CD4-positive, alpha-beta T cell (primary cell): Measurements from ENCODE around the gene PPP1CA. TPM values are rescaled to one million over a fixed set of nuclear protein-coding genes. Genes with fewer than 3 reads are reported as not detected.

Experiments used
- ATAC-seq: fragments of 200-7000 bp; cut with Tn5 transposase; one replicate; pipeline ENCODE4 v1.10.0; 2022; ENCODE audit warnings: mild to moderate bottlenecking; ENCODE audit not compliant: poor library complexity
- CTCF ChIA-PET: fragments of 350-600 bp; sonication (Branson Sonifier 250); formaldehyde crosslinking; loops from one replicate; lab custom pipeline; 2021; ENCODE audit warnings: antibody characterized with exemption, inconsistent platforms; lab: Charles Lee
- POLR2A ChIA-PET: fragments of 350-600 bp; sonication (Branson Sonifier 250); formaldehyde crosslinking; loops from one replicate; lab custom pipeline; 2021; ENCODE audit warnings: antibody characterized with exemption, inconsistent platforms; lab: Charles Lee
- DNase-seq, 14 experiments: peaks; one replicate each; pipeline ENCODE4 v3.0.0-alpha.2; 2013 to 2020; ENCODE audit warnings: mixed read lengths in 2 of 14
- H3K27ac ChIP-seq, 2 donors: one replicate each; pipeline versions ENCODE4 v1.5.1 to v1.7.0; 2013; ENCODE audit warnings: low read length in 2 of 2, low read depth in 1 of 2, mild to moderate bottlenecking in 1 of 2
- H3K27me3 ChIP-seq, 2 experiments: 1 replicate in 1 of 2; 2 replicates in 1 of 2; pipeline versions ENCODE4 v1.6.1 to v1.7.0; 2013; ENCODE audit warnings: low read length in 2 of 2, control low read depth in 1 of 2, mild to moderate bottlenecking in 1 of 2, moderate library complexity in 1 of 2; ENCODE audit not compliant: insufficient read depth in 2 of 2, control insufficient read depth in 1 of 2
- H3K36me3 ChIP-seq: one replicate; pipeline ENCODE4 v1.6.1; 2013; ENCODE audit warnings: low read length, control low read depth; ENCODE audit not compliant: insufficient read depth
- H3K4me1 ChIP-seq: one replicate; pipeline ENCODE4 v1.6.1; 2013; ENCODE audit warnings: low read length, control low read depth; ENCODE audit not compliant: insufficient read depth
- H3K4me3 ChIP-seq: one replicate; pipeline ENCODE4 v1.5.1; 2013; ENCODE audit warnings: mild to moderate bottlenecking, low read length, moderate library complexity
- H3K9me3 ChIP-seq, 2 experiments: 1 replicate in 1 of 2; 2 replicates in 1 of 2; pipeline versions ENCODE4 v1.6.1 to v1.7.0; 2013; ENCODE audit warnings: low read length in 2 of 2, mild to moderate bottlenecking in 2 of 2, control low read depth in 1 of 2, moderate library complexity in 1 of 2; ENCODE audit not compliant: control insufficient read depth in 1 of 2, insufficient read depth in 1 of 2
- H3K27ac Mint-ChIP-seq: one replicate; pipeline ENCODE4 v1.8.0; 2020; ENCODE audit warnings: mixed read lengths
- H3K27me3 Mint-ChIP-seq: one replicate; pipeline ENCODE4 v1.8.0; 2021; ENCODE audit warnings: mixed read lengths
- H3K36me3 Mint-ChIP-seq: one replicate; pipeline ENCODE4 v1.8.0; 2021; ENCODE audit warnings: low read depth, mixed read lengths
- H3K4me1 Mint-ChIP-seq: one replicate; pipeline ENCODE4 v1.8.0; 2021; ENCODE audit warnings: low read depth, mixed read lengths
- H3K4me3 Mint-ChIP-seq: one replicate; pipeline ENCODE4 v1.8.0; 2020; ENCODE audit warnings: mild to moderate bottlenecking, mixed read lengths
- H3K9me3 Mint-ChIP-seq: one replicate; pipeline ENCODE4 v1.8.0; 2020; ENCODE audit warnings: mixed read lengths
- CTCF ChIP-seq: fragments of 200-600 bp; IDR thresholded peaks from one replicate; pipeline ENCODE4 v1.8.0; 2022; ENCODE audit warnings: antibody characterized with exemption, mild to moderate bottlenecking
- intact Hi-C, 2 experiments: fragments of 100-400 bp; cut with DNase I in 1 of 2; cut with micrococcal nuclease in 1 of 2; formaldehyde crosslinking; loops; one replicate each; pipeline versions ENCODE4 v1.15.1 to v1.9.0; 2023 to 2025; cut with DNase I, micrococcal nuclease
- total RNA-seq, 174 experiments: library from RNA in 2 of 174; stranded (reverse) in 2 of 174; gene quantifications; one replicate each; pipeline ENCODE4 v1.2.3 and lab custom pipeline; 2021 to 2026

The PPP1CA gene
- total RNA-seq, 2 experiments from 2014 or later: 42.0 to 45.5 TPM

GRCh38 chr11:67393990-67394389 lies 7.7 kb downstream of the PPP1CA start:
- peaks cover 67% of the 10 kb centered on the region for H3K4me1 ChIP-seq
- no peak overlapping the region for H3K27ac Mint-ChIP-seq
- intact Hi-C loops: loop anchor here in 1 of 2 experiments (10.0 kb wide), 1 partner anchor 211 kb away; the partner anchor contains the start of gene NDUFV1
- peaks cover 42% of the 10 kb centered on the region for H3K36me3 ChIP-seq
- POLR2A ChIA-PET: interaction anchor here (0.6 to 1.1 kb wide), 2 partner anchors 15 to 75 kb away, joined by 3 to 6 read pairs; partner anchors contain the start of gene TMEM134
- TF ChIP-seq CTCF: no peak
- DNase-seq (no peak), ATAC-seq (no peak)
- H3K4me1 Mint-ChIP-seq: peaks cover 51% of the 10 kb centered on the region
- peaks cover 0 to 5% of the 10 kb centered on the region in 2 experiments for H3K9me3 ChIP-seq
- H3K4me3 ChIP-seq: no peak overlapping the region
- no peak overlapping the region for H3K27ac ChIP-seq
- H3K4me3 Mint-ChIP-seq: peak overlapping the region; percentile 81
- H3K27me3 ChIP-seq: peaks cover 0 to 3% of the 10 kb centered on the region in 2 experiments
- no peaks in the 10 kb centered on the region for H3K27me3 Mint-ChIP-seq
- CTCF ChIA-PET: interaction anchor here (0.7 to 1.3 kb wide), 2 partner anchors 7 to 41 kb away, joined by 3 to 4 read pairs; partner anchors contain the start of genes POLD4 and PPP1CA
- peaks cover 26% of the 10 kb centered on the region for H3K36me3 Mint-ChIP-seq
- H3K9me3 Mint-ChIP-seq: no peaks in the 10 kb centered on the region

GRCh38 chr11:67393437-67393836 lies 8.2 kb downstream of the PPP1CA start:
- H3K27ac Mint-ChIP-seq: no peak overlapping the region
- H3K27me3 Mint-ChIP-seq: no peaks in the 10 kb centered on the region
- H3K27me3 ChIP-seq: peaks cover 0 to under 1% of the 10 kb centered on the region in 2 experiments
- H3K9me3 Mint-ChIP-seq: no peaks in the 10 kb centered on the region
- peaks cover 24% of the 10 kb centered on the region for H3K36me3 Mint-ChIP-seq
- no peak for TF ChIP-seq CTCF
- no peak for DNase-seq
- H3K4me3 Mint-ChIP-seq: peak overlapping the region; percentile 81
- no peak overlapping the region for H3K27ac ChIP-seq
- H3K9me3 ChIP-seq: peaks cover 0 to 1% of the 10 kb centered on the region in 2 experiments
- peaks cover 36% of the 10 kb centered on the region for H3K36me3 ChIP-seq
- intact Hi-C loops: loop anchor here in 1 of 2 experiments (10.0 kb wide), 1 partner anchor 211 kb away; the partner anchor contains the start of gene NDUFV1
- no peak for ATAC-seq
- no peak overlapping the region for H3K4me3 ChIP-seq
- peaks cover 61% of the 10 kb centered on the region for H3K4me1 ChIP-seq
- H3K4me1 Mint-ChIP-seq: peaks cover 53% of the 10 kb centered on the region
- POLR2A ChIA-PET: interaction anchor here (0.6 to 3.0 kb wide), 3 partner anchors 10 to 56 kb away, joined by 3 to 61 read pairs (median 29); partner anchors contain the start of genes POLD4, PPP1CA and TBC1D10C
- CTCF ChIA-PET: interaction anchor here (1.3 kb wide), 1 partner anchor 8 kb away, joined by 4 read pairs; the partner anchor contains the start of gene PPP1CA

GRCh38 chr11:67392183-67392715 lies 9.4 kb downstream of the PPP1CA start:
- CTCF ChIA-PET: interaction anchor here (0.7 to 2.7 kb wide), 8 partner anchors 9 to 77 kb away, joined by 3 to 16 read pairs (median 6); partner anchors contain the start of genes POLD4, PPP1CA and TMEM134
- peak overlapping the region; percentile 5 to 77 for H3K27ac ChIP-seq
- Mint-ChIP-seq H3K27me3 (no peaks in the 10 kb centered on the region), H3K4me3 (peak overlapping the region; percentile 88), H3K36me3 (peaks cover 13% of the 10 kb centered on the region), H3K27ac (peak overlapping the region; percentile 51), H3K9me3 (no peaks in the 10 kb centered on the region), H3K4me1 (peaks cover 45% of the 10 kb centered on the region)
- H3K4me3 ChIP-seq: peak overlapping the region; percentile 90
- no peaks in the 10 kb centered on the region for H3K27me3 ChIP-seq
- DNase-seq (no peak), ATAC-seq (no peak)
- no peak for TF ChIP-seq CTCF
- intact Hi-C loops: loop anchor here (1.0 to 10.0 kb wide), 2 partner anchors 77 to 213 kb away; partner anchors contain the start of genes NDUFV1 (in 1 of the 2) and TMEM134 (in 1 of the 2)
- POLR2A ChIA-PET: interaction anchor here (0.7 to 3.0 kb wide), 20 partner anchors 11 to 153 kb away, joined by 3 to 61 read pairs (median 6); partner anchors contain the start of genes AIP, ANKRD13D, CARNS1 and PITPNM1
- H3K4me1 ChIP-seq: peaks cover 49% of the 10 kb centered on the region
- peaks cover 24% of the 10 kb centered on the region for H3K36me3 ChIP-seq
- no peaks in the 10 kb centered on the region for H3K9me3 ChIP-seq
